HG03378 (cell line): Measurements from ENCODE around the gene CENPP.

Experiments
- ATAC-seq: cut with Tn5 transposase; IDR thresholded peaks from one replicate; pipeline ENCODE4 v1.9.1; 2021; ENCODE audit warnings: mild to moderate bottlenecking, moderate library complexity; ENCODE audit not compliant: unreplicated experiment

The CENPP gene

DNA sequence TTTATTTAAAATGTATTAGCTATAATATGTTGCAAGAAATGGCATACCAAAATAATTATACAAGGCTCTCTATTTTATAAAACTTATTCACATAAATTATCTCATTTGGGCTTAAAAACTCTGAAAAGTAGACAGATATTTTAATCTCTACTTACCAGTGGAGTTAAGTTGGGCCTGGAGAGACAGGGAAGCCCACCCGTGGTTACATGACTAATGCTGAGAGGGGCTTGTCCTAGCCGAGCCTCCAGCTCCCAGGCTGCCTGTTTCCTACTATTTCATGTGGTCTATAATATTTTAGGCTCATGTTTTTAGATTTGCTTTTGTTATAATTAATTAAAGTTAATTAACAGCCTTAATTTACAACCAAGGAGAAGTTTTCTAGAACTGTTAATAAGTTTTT is 177.4 kb downstream of the CENPP start:
- ATAC-seq: no peak

- no peak for ATAC-seq
Measured at GRCh38 chr9:92504881-92505280, 179.1 kb downstream of the CENPP start.

- no peak for ATAC-seq
Measured at GRCh38 chr9:92506184-92506857, 180.6 kb downstream of the CENPP start.

- no peak for ATAC-seq
Measured at GRCh38 chr9:92507005-92507404, 181.3 kb downstream of the CENPP start.

DNA sequence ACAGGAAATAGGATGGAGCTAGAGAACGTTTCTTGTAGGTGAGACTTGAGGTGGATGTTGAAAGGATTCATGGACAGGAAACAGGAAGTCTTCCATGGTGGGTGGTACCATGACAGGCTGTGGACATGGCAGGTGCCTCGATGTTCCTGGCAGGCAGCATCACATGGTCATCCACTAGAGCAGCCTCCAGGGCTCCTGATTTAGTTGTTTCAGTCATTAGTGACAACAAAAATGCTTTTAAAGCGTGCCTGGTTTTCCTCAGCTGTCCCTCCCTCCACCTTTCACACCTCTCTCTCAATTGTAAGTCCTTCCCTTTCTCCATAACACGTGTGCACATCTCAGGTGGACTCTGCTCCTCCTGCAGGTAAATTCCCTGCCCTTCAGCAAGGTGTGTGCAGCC is 181.7 kb downstream of the CENPP start:
- ATAC-seq: no peak

GRCh38 chr9:92508018-92508820 is 182.5 kb downstream of the CENPP start:
- ATAC-seq: no peak

DNA sequence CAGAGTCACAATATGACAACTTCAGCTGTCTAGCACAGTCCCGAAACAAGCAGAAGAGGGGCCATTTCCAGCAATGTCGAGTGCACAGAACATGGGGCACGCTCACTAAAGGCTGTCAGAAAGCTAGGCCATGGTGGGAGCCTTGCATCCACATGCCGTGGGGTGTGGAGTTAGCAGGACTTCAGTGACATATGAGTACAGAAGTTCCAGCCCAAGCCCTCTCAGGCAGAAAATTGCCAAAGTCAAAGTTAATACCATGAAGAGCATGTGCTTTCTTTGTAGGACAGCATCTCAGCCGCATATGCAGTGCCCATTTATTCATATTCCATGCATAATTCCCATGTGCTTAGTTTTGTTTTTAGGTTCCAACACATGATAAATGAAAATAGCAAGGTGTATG is 183.3 kb downstream of the CENPP start:
- no peak for ATAC-seq

DNA sequence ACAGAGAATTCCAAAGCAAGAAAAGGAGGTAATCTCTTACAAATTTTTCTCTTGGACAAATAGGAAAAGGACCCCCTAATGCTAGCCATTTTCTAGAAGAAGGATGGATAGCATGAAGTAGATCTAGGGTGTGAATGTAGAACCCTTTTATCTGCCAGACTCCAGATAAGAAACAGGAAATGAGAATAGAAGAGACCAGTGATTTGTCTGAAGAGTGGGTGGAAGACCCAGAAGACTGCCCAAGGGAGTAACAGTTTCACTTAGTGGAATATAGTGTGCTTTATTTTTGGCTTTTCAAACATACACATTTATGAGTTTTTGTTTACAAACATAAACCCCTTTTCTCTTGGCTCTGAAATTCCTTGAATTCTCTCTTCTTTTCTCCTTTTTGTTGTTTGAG is 185.0 kb downstream of the CENPP start:
- no peak for ATAC-seq

DNA sequence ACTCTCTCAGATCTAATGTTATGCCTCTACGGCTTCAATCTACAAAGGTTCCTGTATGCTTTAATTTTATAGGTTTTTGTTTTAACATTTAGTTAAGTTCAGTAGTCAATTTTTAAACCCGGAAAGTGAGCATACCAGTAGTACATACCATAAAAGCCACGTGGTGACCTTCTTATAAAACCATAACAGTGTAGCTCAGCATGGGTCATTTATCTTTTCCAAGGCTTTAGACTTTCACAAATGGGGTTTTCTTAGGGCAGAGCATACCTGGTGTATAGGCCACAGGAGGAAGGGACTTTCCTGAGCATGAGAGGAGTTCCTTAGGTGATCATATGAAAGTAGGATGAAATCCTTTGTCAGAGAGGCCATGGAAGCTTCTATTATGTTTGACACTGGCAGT is 186.9 kb downstream of the CENPP start:
- ATAC-seq: no peak

GRCh38 chr9:92513349-92513748 is 187.6 kb downstream of the CENPP start:
- no peak for ATAC-seq

DNA sequence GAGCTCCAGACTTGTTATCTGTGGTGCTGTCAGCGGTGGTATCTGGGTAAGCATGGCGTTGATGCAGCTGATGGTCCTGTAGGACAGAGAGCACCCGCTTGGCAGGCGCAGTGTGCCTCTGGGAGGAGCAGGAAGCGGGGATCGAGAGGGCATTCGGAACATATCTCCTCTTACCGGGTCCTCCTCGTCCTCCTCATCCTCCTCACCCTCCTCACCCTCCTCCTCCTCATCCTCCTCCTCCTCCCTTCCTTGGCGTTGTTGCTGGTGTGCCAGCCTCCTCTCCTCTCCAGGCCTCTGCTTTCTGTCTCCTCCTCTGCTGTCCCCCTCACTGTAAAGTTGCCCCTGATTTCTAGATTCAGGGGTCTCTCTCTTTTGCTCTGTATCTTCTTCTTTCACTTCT is 188.9 kb downstream of the CENPP start:
- ATAC-seq: no peak

- no peak for ATAC-seq
Measured at GRCh38 chr9:92516521-92516920, 190.8 kb downstream of the CENPP start.

GRCh38 chr9:92517046-92517445 is 191.3 kb downstream of the CENPP start:
- no peak for ATAC-seq

DNA sequence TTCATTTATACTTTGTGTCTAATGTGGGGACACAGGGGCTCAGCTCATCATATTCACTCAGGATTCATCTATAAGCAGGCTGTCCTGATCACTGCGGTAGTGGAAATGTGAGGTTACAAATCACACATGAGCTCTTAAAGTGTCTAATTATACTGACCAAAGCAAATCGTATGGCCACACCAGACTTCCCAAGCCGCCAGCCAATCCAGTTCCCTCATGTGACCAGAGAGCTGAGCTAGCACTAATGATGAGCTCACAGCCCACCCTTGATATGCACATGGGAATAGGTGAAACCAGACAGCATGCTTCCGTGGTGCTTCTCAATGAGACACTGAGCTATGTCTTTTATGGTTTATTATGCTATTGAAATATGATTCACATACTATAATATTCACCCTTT is 192.4 kb downstream of the CENPP start:
- ATAC-seq: no peak

DNA sequence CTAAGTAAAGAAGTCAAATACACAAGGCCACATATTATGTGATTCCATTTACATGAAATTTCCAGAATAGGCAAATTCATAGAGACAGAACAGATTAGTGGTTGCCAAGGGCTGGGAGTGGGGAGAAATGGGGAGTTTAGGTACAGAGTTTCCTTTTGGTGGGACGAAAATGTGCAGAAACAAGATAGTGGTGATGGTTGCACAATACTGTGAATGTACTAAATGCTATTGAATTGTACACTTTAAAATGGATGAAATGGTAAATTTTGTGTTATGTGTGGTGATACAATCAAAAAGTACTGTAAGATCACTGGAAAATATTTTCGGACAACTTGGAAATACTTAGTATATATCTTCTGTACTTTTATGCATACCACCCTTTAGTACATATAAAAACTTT is 195.1 kb downstream of the CENPP start:
- ATAC-seq: no peak

DNA sequence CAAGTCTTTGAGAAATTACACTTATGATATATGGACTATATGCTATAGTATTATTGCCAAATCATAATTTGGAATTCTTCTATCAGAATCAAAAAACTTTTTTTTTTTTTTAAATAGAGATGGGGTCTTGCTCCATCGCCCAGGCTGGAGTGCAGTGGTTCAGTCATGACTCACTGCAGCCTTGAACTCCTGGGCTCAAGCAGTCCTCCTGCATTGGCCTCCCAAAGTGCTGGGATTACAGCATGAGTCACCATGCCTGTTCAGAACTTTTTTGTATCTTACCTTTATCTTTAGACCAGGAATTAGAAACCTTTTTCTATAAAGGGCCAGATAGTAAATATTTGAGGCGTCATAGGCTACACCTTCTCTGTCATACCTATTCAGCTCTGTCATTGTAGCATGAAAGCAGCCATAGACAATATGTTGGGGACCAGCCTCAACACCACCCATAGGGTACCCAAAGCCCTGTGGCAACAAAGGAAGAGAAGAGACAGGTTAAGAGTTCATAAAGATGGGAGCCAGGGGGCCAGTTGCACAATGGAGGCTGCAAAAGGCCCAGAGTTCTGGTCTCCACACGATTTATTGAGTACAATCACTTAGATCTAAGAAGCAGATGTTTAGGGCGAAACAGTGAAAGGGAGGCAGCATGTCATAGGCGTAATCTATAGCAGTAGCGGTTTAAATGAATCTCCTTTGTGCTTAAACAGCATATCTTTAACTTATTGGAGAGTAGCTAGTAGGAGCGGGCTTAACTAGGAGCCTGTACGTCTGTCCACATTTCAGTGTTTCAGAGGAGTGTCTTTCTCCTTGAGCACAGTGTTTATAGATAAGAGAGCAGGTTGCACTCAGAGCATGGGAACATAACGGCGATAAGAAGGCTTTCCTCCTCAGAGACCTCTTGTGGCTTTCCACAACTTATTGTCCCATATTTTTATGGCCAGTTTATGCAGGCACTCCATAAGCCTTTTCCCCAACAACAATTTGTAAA is 197.5 kb downstream of the CENPP start:
- ATAC-seq: no peak

- ATAC-seq: no peak
Measured at GRCh38 chr9:92524881-92525280, 199.1 kb downstream of the CENPP start.

DNA sequence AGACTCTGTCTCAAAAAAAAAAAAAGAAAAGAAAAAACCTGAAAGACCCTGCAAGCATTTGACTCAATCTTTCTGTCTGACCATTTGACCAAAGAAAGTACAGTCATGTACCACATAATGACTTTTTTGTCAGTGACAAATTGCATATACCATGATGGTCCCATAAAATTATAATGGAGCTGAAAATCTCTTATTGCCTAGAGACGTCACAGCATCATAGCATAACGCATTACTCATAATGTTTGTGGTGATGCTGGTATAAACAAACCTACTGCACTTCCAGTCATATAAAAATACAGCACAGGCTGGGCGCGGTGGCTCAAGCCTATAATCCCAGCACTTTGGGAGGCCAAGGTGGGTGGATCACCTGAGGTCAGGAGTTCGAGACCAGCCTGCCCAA is 199.6 kb downstream of the CENPP start:
- ATAC-seq: no peak

GRCh38 chr9:92527291-92527828 is 201.6 kb downstream of the CENPP start:
- no peak for ATAC-seq

DNA sequence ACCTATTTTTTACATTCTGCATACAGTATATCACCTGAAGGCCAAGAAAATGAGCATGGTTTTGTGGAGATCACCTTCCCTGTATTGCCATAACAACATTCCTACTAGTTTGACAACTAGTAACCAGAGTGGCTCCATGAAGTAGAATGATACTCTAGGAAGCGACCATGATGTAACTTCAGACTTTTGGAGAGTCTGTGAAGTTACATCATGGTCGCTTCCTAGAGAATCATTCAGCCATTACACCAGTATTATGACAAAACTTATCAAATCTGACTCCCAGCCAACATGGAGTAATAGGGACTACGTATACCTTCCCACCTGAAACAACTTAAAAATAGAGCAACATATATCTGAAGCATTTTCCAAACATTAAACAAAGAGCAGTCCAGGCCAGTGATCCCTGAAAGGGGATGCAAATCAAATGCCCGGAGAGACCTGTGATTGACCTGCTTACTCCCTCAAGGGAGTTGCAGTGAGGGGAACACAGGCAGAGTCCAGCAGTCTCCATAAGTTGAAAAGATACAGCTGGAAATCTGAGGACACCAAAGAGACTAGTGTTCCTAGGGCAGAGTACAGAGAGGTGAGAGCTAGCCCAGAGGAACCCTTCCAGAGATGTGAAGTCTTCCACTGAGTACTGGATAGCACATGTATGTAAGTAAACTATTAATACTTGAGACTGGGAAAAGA is 202.2 kb downstream of the CENPP start:
- ATAC-seq: no peak

DNA sequence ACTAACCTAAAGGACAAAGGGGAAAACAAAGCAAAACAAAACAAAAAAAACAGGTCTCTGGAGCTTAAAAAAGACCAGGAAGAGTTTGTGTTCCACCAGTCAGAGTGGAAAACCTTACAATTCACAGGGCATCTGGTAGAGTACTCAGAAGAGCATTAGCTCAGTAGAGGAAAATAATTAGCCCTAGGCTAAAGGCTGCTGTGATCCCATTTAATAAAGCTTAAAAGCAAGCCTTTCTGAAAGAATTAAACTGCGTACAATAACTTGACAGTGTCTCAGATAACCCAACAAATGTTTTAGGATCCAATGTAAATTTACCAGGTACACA is 202.7 kb downstream of the CENPP start:
- no peak for ATAC-seq
